Measurements from ENCODE around the gene UBE2E2. TPM values are rescaled to one million over a fixed set of nuclear protein-coding genes. Genes with fewer than 3 reads are reported as not detected.

The UBE2E2 gene
- total RNA-seq, 1 experiment from 2014 or later = 17.5 TPM

DNA sequence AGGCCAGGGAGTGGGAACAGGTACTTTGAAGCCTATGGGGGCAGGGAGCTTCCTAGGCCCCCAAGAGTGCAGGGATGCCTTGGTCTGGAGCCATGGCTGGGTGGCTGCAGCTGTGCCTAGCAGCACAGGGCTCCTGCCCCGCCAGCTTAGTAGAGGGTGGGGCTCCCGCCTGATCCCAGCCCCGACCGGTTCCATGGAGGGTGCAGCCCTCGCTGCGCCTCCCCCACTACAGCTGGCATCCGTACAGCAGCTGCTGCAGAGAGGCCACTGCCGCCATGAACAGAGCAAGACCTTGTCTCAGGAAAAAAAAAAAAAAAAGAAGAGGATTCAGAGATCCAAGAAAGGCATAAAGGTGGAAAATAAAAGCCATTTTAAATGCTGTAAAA lies 277.2 kb downstream of the UBE2E2 start:
- no peak for DNase-seq (ENCODE audit: low read depth)

DNA sequence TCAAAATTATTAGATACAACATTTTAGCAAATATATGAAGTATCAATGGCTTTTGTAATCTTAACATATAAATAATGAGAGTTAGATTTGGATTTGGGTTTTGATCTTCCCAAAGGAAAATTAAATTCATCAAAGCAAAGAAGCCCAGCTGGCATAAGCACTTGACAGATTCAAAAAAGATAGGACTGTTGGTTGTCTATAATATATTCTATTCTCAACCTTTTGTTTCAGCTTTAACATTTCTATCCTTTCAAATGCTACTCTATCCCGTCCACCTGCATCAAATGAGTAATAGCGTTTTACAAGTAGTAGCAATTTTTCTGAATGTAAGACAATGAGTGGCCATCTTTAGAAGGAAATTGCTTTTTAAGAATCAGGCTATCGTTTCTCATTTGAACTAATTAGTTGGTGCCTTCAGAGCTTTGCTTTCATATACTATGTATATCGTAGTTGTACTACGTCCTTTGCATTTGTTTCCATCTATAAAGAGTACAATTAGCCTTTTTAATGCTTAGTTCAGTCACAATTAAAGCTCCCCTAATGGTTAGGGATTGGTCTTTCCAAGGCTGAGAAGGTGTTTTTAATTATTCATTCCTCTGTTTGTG lies 278.0 kb downstream of the UBE2E2 start:
- DNase-seq (ENCODE audit: low read depth) = no peak

DNA sequence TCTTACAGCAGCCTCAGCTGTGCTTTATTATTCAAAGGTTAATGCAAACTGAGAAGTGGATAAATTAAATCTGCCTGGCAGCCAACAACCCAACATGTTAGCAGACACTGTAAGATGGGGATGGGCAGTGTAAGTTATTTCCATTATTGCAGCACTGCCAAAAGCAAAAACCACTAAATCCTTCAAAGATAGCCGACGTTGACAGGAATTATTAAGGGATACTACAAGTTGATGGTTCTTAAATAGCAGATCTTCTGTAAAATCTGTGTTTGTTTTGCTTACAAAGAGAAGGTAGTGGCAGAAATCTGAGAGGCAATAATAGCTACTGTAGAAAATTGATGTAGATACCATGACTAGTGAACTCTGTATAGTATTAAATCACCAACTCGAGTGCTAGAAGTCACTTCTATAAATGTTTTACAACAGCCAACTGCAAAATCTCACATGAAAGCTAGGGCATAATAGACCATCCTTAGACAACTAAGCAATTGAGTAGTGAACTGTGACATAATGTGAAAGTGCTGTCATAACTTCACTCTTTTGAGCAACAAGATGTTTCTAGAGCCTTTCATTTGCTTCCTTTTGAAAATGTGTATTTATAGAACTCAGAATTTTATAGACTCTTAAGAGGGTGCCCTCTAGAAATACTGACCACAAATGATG lies 278.6 kb downstream of the UBE2E2 start:
- no peak for DNase-seq (ENCODE audit: low read depth)

DNA sequence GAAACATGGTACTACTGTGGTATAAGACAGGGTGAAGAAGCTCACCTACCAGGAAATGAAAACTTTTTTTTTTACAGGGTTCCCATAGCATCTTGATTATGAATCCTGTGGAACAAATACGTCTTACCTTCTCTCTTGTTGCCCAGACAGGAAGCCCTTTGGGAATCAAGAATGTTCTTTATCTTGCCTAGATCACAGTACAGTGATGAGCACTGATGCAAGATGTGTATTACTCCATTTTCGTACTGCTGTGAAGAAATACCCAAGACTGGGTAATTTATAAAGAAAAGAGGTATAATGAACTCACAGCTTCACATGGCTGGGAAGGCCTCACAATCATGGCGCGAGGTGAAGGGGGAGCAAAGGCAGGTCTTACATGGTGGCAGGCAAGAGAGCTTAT lies 281.3 kb downstream of the UBE2E2 start:
- DNase-seq (ENCODE audit: low read depth) = no peak

DNA sequence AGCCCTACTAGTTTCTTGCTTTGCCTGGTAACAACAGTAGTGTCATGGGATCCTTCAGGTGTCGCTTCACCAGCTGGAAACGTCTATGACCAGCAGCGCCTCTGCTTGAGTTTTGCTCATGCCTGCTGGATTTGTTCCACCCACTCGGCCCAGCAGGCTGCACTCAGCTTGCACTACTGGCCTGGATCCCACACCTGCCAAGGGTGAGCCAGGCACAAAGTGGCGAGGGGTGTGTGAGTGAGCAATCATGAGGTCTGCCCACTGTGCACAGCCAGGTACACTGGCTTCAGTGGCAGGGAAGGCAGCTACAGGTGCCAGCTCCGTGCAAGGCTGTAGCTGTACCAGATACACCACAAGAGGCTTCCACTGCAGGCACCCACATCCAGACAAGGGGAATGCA lies 282.8 kb downstream of the UBE2E2 start:
- no peak for DNase-seq (ENCODE audit: low read depth)

DNA sequence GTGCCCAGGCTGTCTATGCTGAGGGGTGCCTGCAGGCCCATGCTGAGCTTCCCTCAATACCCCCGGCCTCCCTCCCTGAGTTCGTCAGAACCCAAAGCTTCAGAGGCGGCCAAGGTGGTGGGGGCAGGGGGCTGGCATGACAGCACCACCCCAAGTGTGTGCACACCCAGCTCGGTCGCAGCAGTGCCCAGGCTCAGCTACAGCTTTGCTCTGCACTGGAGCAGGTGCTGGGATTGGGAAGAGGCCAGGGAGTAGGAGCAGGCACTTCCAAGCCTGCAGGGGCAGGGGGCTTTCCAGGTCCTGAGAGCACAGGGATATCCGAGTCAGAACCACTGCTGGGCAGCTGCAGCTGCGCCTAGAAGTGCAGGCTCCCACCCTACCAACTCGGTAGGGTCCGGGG lies 283.9 kb downstream of the UBE2E2 start:
- no peak for DNase-seq (ENCODE audit: low read depth)

DNA sequence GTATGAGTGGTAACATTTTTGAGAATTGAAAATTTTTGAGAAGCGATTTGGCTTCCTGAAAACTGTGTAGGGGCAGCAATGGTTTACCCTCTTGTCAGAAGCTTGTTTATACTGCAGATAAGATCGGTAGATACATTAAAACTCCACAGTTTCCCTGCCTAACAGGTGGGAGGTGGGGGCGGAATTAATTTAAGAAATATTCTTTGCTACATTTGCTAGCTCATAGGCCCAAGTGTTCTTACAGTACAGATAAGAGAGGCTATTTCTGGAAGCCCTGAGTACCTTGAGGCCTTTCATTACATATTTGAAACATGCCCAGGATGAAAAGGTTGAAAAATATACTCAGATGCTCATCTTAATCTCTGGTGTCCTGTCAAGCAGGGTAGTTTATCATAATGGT lies 285.5 kb downstream of the UBE2E2 start:
- no peak for DNase-seq (ENCODE audit: low read depth)

DNA sequence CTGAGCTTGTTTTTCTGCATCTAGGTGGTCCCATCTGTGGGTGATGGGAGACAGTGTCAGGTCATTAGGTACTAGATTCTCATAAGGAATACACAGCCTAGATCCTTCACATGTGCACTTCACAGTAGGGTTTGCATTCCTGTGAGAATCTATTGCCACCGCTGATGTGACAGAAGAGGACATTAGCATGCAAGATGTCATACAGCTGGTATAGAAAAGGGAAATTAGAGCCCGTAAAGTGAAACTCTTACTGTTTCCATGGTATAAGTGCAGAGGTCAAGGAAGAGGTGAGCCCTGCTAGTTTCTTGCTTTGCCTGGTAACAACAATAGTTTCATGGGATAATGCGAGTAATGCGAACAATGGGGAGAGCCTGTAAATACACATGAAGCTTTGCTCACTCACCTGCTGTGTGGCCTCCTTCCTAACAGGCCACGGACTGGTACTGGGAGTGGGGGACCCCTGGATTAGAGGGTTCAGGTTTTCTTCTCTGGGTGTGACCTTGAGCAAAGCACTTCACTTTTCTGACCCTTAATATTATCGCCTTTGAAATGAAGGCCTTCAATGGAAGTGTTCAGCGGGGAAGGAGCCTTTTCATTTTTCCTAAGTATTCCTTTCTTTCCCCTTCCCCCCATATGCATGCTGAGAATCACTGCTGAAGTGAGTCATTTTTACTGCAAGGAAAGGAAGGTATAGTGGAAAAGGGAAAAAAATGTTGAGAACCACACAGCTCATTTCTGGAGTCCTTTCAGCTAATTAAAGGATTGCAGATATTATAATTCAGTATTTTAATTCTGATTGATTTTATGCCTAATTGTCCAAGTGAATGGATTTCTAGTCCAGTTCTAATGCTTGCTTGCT lies 286.4 kb downstream of the UBE2E2 start:
- DNase-seq (ENCODE audit: low read depth) = peak; percentile 20

DNA sequence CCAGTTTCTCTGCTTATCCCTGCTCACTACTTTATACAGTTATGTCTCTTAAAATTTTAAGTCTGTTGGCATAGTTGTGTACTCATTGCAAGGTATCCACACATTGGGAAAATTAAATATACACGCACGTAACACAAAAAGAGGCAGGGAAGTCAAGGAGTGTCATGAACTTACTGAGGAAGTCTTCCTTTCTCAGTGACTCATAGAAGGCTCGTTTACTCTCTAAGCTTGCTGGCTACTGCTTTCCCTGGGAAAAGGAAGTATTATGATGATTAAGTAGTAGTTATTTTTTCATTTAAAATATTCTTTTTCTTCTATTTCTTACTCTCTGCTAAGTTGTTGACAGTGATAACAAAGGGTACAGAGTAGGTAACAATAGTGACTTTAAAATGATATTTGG lies 287.3 kb downstream of the UBE2E2 start:
- DNase-seq (ENCODE audit: low read depth) = peak; percentile 42

DNA sequence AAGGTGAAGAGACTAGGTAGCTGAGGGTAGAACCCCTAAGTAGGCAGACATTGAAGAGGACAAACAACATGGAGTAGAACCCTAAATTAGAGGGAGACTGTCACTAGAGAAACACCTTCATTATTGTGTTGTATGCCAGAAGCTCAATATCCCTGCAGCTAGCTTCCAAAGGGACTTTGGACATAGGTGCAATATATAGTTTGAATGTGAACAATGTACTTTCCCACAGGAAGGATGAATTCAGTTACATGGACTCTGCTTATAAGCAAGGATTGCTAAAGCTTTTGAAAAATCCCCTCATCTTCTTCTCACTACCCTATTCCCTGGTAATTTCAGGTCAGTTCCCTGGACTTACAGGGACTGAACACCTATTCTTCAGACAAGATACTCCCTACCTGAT lies 288.9 kb downstream of the UBE2E2 start:
- DNase-seq (ENCODE audit: low read depth) = no peak

DNA sequence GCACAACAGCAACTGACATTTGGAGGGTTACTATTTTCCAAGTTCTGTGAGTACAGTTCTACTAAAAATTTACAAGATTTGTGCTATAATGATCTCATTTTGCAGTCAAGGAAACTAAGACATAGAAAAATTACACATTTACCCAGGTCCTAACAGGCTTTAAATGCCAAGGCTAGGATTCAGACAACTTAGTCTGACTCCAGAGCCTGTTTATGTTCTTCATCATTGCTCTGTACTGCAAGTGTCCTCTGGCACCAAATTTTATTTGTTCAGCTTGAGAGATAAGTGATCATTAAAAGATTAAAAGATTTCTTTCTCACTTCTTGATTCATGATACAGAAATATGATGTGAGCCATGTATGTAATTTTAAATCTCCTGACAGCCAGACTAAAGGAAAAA lies 290.8 kb downstream of the UBE2E2 start:
- no peak for DNase-seq (ENCODE audit: low read depth)

DNA sequence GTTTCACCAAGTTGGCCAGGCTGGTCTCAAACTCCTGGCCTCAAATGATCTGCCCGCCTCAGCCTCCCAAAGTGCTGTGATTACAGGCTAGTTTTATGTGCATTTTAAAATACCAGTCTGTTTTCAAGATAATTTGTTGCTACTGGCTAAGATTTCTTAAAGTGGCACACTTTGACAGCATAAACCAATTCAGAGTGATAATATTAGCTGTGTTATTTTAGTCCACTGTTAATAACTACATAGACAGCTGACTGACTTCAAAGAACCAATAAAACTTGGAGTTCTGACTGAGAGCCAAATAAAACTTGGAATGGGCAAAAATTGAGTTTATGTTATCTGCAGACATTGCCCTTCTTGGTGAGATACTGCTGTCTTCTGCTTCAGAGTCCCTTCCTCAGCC lies 291.8 kb downstream of the UBE2E2 start:
- no peak for DNase-seq (ENCODE audit: low read depth)

DNA sequence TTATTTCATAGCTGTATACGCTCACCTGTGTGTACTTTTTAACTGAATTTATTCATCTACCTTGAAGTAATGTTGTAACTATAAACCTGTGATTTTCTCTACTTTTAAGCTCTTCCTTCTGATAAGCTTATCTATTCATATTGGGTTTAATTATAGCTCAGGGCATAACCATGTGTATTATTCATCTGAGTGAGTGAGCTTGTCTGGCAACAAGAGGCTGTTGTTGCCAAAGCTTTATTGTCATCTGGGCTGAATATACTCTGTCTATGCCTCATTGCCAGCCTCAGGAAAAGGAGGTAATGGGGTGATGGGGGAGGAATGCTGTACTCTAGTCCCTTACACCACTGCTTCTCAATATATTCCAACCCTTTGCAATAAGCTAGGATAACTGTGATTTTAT lies 292.4 kb downstream of the UBE2E2 start:
- peak; percentile 46 for DNase-seq (ENCODE audit: low read depth)

DNA sequence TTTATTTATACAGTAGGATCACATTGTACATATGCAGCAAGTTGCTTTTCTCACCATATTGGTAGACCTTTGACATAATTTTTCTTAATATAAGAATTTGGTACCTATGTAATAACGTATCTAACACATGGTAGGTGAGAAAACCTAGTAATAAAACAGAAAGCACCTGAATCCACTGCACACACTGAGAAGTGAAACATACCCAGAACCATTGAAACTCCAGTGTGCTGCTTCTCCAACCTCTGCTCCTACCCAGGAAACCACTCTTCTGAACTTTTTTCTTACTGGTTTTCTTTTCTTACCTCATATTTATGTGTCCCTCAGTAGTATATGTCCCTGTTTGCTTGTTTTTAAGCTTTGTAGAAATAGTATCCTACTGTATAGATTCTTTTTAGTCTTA lies 293.0 kb downstream of the UBE2E2 start:
- no peak for DNase-seq (ENCODE audit: low read depth)

DNA sequence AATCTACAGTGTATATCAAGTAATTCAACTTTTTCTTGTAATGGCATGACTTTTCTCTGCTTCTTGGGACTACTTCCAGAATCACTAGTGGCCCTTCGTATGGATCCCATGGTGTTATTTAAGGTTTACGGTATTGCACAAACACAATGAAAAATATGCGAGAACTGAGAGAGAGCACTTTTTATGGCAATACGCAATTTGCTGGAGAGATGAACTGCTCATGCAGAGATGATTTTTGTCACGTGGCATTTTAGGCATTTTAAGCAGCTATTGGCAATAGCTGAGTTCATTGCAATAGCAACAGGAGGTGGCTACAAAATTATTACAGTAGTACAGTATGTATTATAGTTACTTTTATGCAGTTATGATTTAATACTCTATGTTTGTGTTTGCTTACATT lies 294.0 kb downstream of the UBE2E2 start:
- no peak for DNase-seq (ENCODE audit: low read depth)

DNA sequence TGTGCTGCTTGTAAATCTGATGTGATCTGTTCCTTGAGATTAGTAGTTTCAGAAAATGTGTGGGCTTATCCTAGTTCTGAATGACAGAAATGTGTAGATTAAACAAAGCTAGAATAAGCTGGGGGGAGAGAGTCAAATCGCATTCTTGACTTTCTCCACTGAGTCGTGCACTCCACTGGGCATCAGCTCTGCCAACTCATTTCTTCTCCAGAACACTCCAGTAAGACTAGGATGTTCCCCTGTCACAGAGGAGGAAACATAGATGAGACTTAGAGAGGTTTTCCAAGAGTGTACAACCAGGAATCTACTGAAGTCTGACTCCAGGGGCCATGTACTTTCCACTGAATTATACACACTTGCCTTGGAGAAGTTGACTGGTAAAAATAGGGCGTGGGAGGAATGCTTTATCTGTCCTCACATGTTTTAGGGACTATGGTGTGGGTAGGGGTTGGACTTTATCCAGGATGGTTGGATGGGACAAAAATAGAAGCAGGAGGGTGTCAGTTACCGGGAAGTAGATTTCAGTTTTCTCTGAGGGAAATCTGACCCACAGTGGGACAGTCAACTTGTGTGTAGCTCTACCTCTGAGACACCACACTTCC lies 298.2 kb downstream of the UBE2E2 start:
- DNase-seq (ENCODE audit: low read depth) = no peak

DNA sequence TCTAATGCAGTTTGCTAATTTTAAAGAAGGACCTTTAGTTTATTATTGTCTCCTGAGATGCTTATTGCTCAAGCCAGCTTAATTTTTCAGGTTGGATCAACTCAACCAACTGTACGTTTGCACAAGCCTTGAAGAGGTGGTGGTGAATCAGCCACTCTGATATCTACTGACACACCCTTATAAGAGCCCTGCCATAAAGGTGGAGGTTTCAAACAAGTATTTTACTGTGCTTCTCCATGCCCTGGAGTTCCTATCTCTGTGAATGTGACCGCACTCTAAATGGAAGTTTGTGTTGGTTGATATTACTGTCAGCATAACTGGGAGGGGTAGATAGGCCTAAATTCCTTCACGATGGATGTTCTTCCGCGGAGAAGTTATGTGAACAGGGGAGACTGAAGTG lies 305.3 kb downstream of the UBE2E2 start:
- no peak for DNase-seq (ENCODE audit: low read depth)

DNA sequence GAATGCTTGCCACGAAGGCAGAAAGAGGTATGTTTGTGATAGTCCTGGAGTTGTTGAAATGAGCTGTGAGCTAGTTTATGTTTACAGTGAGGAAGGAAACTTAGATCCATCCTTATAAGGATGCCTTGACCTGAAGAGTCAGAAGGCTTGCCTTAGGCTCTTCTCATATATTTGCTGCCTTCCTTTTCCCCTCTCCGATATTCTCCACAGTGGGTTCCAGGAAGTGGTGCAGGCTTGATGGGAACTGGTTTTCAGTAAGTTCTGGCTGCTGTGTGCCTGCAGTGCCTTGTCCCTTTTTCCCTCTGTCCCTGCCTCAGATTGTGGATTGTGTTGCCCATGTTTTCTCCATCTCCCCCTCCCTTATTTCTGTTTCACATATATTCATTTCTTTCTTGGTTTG lies 315.3 kb downstream of the UBE2E2 start:
- DNase-seq (ENCODE audit: low read depth) = no peak

DNA sequence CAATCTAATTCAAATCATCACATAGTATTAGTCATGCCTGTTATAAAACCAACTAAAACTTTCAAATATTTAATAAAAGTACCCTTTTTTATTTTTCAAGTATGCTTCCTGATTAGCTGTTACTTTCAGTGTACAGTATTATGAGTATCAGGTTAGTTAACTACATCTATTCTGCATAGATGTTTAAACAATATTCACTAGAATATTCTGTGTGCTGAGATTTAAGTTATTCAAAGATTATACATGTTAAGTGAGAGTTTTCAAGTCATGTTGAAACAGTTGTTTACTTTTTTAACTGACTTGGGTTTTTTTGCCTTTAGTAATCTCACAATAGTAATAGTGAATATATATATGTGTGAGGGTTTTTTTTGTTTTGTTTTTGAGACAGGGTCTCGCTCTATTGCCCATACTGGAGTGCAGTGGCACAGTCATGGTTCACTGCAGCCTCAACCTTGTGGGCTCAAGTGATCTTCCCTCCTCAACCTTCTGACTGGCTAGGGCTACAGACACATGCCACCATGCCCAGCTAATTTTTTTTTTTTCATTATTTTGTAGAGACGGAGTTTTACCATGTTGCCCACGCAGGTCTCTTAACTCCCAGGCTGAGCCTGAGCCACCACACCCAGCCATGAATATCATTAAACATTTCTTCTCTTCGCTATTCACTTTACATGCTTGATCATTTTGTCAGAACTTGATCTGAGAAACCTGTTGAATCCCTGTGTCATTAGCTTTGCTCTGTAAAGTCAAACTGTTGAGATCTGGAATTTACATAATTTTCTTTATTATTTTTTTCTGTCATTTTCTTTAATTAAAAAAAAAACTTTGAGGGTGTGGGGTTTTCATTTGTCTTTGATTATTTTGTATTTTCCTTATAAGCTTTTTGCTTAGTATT lies 316.4 kb downstream of the UBE2E2 start:
- DNase-seq (ENCODE audit: low read depth) = no peak

DNA sequence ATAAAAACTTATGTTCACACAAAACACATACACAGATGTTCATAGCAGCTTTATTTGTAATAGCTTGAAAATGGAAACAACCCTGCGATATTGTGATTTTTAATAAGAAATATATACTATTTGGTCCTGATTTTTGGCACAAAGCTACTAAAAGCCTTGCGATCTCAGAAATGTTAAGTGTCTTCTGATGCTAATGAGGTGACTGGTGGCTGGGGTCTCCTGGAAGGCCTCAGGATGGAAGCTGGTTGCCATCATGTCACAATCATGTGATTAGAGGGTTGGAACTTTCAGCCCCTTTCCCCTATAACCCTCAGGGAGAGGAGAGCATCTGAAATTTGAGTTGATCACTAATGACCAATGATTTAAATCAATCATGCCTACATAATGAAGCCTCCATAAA lies 324.2 kb downstream of the UBE2E2 start:
- no peak for DNase-seq (ENCODE audit: low read depth)

DNA sequence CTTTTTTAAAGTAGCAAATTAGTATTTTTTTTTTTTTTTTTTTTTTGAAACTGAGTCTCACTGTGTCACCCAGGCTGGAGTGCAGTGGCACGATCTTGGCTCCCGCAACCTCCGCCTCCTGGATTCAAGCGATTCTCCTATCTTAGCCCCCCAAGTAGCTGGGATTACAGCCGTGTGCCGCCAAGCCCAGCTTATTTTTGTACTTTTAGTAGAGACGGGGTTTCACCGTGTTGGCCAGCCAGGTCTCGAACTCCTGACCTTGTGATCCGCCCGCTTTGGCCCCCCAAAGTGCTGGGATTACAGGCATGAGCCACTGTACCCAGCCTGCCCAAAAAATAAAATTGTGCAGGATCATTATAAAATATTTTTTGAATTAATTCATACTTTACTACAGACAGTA lies 330.5 kb downstream of the UBE2E2 start:
- DNase-seq (ENCODE audit: low read depth) = no peak

DNA sequence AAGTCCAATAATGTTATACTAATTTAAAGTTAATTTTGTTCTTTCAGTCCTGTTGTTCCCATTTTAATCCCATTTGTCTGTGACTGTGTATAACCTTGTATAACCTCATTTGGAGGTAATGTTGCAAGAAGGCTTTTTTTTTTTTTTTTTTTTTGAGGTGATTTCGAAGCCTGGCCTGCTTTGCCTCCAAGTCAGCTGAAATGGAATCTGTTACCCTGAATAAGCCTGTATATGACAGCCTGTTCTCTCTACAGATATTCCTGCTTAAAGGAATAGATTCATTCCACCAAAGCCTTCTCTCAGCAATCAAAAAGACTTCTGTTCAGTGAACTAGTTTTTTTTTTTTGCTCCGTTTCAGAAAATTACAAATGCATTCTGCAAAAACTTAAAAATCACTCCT lies 330.9 kb downstream of the UBE2E2 start:
- no peak for DNase-seq (ENCODE audit: low read depth)
